ENCODE results near the gene NUDT6.

Gene NUDT6

GRCh38 chr4:122914292-122914904, 8.0 kb downstream of the NUDT6 start:
- DNase-seq, result peak; percentile 4

DNA sequence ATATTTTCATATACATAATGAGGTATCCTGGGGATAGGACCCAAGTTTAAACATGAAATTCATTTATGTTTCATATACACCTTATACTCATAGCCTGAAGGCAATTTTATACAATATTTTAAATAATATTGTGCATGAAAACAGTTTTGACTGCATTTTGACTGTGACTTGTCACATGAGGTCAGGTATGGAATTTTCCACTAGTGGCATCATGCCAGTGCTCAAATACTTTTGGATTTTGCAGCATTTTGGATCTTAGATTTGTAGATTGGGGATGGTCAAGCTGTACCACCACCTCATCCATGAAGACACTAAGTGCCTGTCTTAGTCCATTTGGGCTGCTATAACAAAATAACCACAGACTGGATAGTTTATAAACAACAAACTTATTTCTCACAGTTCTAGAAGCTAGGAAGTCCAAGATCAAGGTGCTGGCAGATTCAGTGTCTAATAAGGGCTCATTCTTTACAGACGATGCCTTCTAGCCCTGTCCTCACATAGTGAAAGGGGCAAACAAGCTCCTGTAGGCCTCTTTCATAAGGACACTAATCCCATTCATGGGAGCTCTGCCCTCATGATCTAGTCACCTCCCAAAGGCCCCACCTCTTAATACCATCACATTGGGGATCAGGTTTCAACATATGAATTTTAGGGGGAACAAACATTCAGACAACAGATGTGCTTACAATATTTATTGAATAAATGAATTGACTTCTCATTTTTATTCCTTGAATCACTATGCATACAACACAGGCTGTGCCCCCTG, 9.4 kb downstream of the NUDT6 start:
- no peak for DNase-seq

GRCh38 chr4:122911588-122911987, 10.8 kb downstream of the NUDT6 start:
- no peak for DNase-seq

DNA sequence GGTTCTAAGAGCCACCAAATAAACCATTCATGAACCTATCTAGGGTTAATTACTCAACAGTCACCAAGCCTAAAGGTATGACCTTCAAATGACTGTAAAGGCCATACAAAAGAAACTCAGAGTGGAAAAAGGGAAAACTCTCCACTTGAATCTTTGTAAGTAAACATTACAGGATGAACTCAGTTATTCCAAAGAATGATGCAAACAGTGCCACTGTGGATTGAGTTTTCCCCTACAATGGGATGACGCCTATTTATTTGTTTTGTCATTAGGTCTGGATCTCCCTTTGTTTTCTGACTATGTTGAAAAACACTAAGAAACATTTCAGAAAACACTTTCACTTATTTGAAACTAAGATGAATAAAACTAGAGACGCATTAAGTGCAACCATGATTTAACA, 12.7 kb downstream of the NUDT6 start:
- DNase-seq, result no peak

DNA sequence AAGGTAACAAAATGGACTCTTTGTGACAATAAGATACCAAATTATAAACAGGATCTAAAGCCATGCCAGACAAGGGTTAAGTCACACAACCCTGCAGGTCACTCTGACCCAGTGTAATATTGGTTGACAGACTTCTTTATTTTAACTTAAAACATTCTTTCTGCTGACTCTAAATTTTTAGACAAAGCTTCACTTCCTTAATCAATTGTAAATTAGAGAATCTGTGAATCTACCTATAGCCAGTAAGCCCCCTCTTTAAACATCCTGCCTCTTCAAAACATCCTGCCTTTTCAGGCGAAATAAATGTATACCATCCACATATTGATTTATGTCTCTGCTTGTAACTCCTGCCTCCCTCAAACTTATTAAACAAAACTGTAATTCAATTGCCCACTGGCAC, 14.2 kb downstream of the NUDT6 start:
- no peak for DNase-seq

GRCh38 chr4:122906859-122907305, 15.5 kb downstream of the NUDT6 start:
- no peak for DNase-seq

DNA sequence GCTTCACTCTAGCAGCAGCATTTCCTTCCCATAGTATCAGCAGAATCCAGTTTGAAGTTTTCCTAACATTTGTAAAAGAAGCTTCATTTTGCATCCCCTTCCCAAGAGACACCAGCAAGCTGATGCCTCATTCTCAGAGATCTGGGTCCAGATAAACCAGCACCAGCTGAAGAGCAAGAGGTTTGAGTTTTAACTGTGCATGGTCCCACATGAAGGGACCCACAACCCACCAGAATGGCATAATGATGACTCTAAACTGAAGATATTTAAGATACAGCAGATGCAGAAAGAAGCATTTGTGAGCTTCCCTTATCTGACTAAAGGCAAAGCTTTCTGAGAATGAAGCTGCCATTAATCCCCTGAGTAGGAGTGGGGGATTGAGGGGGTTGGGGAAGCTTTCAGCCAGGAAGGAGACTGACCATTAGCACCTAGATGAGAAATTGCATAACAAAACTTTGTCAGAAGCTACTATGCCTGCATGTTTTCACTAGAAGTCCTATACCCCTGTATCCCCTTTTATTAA, 18.6 kb downstream of the NUDT6 start:
- no peak for DNase-seq

- no peak for DNase-seq
These were observed 21.0 kb downstream of the NUDT6 start for GRCh38 chr4:122901247-122902010.

DNA sequence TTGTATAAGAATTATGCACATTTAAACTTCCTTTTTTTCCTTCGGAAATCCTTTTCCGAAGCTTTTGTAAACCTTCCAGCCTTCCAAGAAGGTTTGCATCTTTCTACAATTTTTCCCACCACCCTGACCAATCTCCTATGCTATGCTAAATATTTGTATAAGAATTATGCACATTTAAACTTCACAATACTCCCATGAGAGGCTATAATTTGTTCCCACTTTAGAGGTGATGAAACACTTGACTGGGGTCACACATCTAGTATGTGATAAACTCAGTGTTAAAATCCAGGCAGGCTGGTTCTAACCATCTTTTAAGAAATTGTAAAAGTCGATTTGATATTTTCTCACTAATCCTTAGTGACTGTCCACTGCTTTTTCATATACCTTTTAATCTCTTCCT, 22.1 kb downstream of the NUDT6 start:
- no peak for DNase-seq

DNA sequence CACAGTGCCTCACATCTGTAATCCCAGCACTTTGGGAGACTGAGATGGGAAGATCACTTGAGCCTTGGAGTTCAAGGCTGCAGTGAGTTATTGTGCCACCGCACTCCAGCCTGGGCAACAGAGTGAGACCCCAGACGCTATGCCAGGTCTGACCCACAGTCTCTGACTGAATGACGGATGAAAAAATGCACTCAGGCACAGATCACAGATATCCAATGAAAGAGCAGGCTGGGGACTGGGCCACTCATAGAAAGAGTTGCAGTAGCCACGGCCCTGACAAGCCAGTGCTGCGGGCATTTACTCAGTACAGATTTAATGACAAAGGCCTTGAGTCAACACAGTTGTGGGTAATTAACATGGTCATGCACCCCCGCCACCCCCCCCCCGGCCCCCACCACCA, 22.7 kb downstream of the NUDT6 start:
- no peak for DNase-seq

GRCh38 chr4:122898370-122899150, 23.8 kb downstream of the NUDT6 start:
- no peak for DNase-seq

- no peak for DNase-seq
These were observed 26.1 kb downstream of the NUDT6 start for GRCh38 chr4:122896270-122896669.

- no peak for DNase-seq
These were observed 26.9 kb downstream of the NUDT6 start for GRCh38 chr4:122895336-122895995.

DNA sequence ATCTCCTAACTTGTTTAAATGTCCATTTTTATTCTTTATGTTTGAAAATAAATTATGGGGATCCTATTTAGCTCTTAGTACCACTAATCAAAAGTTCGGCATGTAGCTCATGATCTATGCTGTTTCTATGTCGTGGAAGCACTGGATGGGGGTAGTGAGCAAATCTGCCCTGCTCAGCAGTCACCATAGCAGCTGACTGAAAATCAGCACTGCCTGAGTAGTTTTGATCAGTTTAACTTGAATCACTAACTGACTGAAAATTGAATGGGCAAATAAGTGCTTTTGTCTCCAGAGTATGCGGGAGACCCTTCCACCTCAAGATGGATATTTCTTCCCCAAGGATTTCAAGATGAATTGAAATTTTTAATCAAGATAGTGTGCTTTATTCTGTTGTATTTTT, 27.6 kb downstream of the NUDT6 start:
- no peak for DNase-seq

DNA sequence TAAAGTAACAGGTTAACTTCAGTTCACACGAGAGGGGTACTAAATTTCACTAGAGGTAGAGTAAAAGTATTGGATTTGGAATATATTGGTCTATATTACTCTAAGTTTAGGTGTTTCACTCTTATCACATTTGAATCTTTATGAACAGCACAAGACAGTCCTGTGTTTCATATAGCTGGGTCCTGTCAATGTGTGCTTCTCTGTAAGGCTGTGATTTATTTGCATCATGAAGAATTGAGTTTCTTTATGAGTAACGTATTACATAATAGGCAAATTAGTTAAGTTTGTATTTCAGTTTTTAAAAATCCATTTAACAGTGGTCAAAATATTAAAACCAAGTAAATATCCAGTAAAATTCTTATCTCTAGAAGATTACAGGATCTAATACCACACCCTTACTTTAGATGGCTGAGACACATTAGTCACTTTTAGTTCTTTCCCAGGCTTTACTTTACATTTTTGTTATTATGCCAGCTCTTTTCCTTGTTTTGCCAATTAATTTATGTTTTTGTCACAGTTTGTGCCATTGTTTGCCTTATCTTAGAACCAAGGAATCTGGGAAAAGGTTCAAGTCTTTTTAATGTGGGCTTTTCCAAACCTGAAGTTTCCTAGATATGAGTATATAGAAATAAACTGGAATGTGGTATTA, 32.1 kb downstream of the NUDT6 start:
- no peak for DNase-seq

DNA sequence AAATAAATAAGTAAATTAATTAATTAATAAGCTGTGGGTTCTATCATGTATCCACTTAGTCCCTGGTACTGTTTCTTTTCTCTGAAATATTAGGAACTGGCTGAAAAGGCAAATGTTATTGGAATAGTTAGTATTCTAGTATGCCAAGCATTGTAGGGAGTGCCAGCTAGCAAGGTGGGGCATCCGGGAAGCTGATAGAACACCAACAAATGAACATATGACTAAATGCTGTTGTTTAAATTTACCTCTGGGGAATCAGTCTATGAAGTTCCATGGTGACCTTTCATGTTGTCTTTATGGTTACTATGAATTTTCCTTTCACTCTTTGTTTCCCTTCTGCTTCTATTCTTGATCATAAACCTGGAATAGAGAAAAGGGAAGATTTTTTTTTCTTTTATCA, 32.7 kb downstream of the NUDT6 start:
- DNase-seq, result no peak

DNA sequence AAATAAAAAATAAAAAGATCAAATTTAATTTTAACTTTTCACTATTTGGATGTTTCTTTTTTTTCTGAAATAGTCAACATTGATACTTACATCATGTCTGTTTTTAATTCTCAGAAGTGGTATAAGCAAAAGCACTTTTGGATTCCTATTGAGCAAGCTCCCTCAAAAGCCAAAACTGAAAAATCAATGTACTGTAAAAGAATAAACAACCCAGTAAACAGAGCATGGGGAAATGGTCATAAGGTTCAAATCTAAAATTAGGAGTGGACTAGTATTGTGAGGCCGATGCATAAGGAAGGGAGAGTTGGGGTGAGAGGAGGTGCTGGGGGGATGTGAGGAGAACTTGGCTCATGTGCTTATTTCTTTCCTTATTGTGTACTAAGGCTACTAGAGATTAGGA, 37.9 kb downstream of the NUDT6 start:
- DNase-seq, result no peak

GRCh38 chr4:122882857-122883735, 39.3 kb downstream of the NUDT6 start:
- DNase-seq, result no peak

DNA sequence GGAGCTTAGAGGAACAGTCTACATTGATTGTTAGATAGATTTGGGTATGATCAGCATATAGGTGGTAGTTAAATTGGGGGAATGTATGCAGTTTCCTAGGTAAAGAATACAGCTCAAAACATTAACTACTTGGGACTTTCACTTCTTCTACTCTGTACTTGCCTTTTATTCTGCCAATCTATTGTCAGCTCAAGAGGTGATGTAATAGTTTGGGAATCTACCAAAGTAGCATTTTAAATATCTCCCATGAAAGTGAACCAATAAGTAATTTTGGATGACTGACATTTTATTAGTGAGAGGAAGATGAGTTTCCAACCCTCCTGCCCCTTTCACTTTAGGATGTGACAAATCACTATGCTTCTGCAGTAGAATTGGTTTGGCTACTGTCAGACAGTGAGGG, 43.4 kb downstream of the NUDT6 start:
- no peak for DNase-seq

DNA sequence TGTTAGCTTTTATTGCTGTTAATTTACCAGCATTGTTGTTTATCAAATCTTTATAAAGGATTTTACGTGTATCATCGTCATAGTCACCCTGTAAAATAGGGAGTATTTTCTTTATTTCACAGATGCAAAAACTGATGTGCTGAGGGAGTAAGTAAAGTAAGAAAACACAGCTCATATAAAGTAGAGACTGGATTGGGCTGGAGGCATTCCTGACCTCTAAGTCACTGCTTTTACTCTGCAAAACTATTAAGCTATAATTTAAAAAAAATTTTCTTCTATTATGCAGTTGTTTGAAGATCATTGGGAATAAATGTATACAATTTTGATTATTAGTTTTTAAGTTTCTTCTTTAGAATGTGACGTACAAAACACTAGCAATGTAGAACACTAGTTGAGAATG, 45.9 kb downstream of the NUDT6 start:
- no peak for DNase-seq

DNA sequence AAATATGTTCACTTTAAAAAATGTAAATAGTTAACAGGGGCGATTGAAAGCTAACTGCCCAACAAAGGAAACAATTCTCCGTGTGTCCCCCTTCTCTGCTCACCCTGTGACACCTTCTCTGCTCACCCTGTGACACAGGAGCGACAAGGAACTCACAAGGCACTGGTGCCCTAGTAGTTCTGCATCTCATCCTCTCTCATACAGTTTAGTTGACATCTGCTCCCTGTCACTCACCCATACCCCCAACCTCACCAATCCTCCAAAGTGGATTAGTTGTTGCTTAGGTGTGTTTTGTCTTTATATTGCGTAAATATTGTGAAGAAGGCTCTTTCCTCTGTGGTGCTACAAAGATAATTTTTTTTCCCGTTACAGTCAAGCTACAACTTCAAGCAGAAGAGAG, 46.4 kb downstream of the NUDT6 start:
- DNase-seq, result no peak

Data from NCI-H1092 treated with DMSO at 0.1 percent for 48 hours (cell line).